HG03159 (cell line): Measurements from ENCODE around the gene CEACAM6.
"Not testable (repeated sequence)": the region's sequence is repeated elsewhere in the genome, so short reads cannot be mapped to it uniquely, and the experiment has no call there.

Source experiments
- ATAC-seq: cut with Tn5 transposase; IDR thresholded peaks from one replicate; pipeline ENCODE4 v1.9.1; 2021; ENCODE audit warnings: mild to moderate bottlenecking, moderate library complexity; ENCODE audit not compliant: unreplicated experiment

CEACAM6 gene

GRCh38 chr19:41746593-41747227 lies 8.6 kb upstream of the CEACAM6 start:
- ATAC-seq: no peak

GRCh38 chr19:41748012-41748411 lies 7.3 kb upstream of the CEACAM6 start:
- ATAC-seq: no peak

- not testable (repeated sequence) for ATAC-seq
Measured at GRCh38 chr19:41750248-41751134, 4.8 kb upstream of the CEACAM6 start.

- no peak for ATAC-seq
Measured at GRCh38 chr19:41753159-41753558, 2.2 kb upstream of the CEACAM6 start.

- ATAC-seq: no peak
Measured at GRCh38 chr19:41753936-41754529, 1.3 kb upstream of the CEACAM6 start.

- no peak for ATAC-seq
Measured at GRCh38 chr19:41758846-41759245, 3.5 kb downstream of the CEACAM6 start.

GRCh38 chr19:41767115-41767514 lies 11.8 kb downstream of the CEACAM6 start:
- no peak for ATAC-seq

- not testable (repeated sequence) for ATAC-seq
Measured at GRCh38 chr19:41768105-41768504, 12.8 kb downstream of the CEACAM6 start.

- ATAC-seq: no peak
Measured at GRCh38 chr19:41769608-41770007, 14.3 kb downstream of the CEACAM6 start.

GRCh38 chr19:41771410-41771809 lies 16.1 kb downstream of the CEACAM6 start:
- ATAC-seq: no peak

- no peak for ATAC-seq
Measured at GRCh38 chr19:41774515-41774980, 19.2 kb downstream of the CEACAM6 start.

- ATAC-seq: no peak
Measured at GRCh38 chr19:41776700-41777099, 21.4 kb downstream of the CEACAM6 start.

- ATAC-seq: no peak
Measured at GRCh38 chr19:41783612-41784011, 28.3 kb downstream of the CEACAM6 start.

- ATAC-seq: no peak
Measured at GRCh38 chr19:41784312-41784711, 29.0 kb downstream of the CEACAM6 start.

GRCh38 chr19:41784743-41785142 lies 29.4 kb downstream of the CEACAM6 start:
- no peak for ATAC-seq

GRCh38 chr19:41785653-41786052 lies 30.3 kb downstream of the CEACAM6 start:
- ATAC-seq: no peak

GRCh38 chr19:41787055-41787454 lies 31.7 kb downstream of the CEACAM6 start:
- ATAC-seq: no peak

GRCh38 chr19:41788518-41788917 lies 33.2 kb downstream of the CEACAM6 start:
- ATAC-seq: not testable (repeated sequence)

GRCh38 chr19:41789053-41789452 lies 33.7 kb downstream of the CEACAM6 start:
- ATAC-seq: not testable (repeated sequence)

GRCh38 chr19:41792513-41793413 lies 37.4 kb downstream of the CEACAM6 start:
- ATAC-seq: no peak

GRCh38 chr19:41793414-41793727 lies 38.0 kb downstream of the CEACAM6 start:
- ATAC-seq: no peak
